Activated CD8-positive, alpha-beta memory T cell treated with anti-CD3 and anti-CD28 coated beads for 4 hours (primary cell): ENCODE data around the gene LRBA.
"Not testable (repeated sequence)": the region's sequence is repeated elsewhere in the genome, so short reads cannot be mapped to it uniquely, and the experiment has no call there.

Source experiments
- DNase-seq, 2 donors: peaks; one replicate each; pipeline ENCODE4 v3.0.0-alpha.2; 2020; ENCODE audit warnings: low read depth in 2 of 2

The LRBA gene

GRCh38 chr4:150974750-150975149, 40.3 kb downstream of the LRBA start:
- no peak for DNase-seq

DNA sequence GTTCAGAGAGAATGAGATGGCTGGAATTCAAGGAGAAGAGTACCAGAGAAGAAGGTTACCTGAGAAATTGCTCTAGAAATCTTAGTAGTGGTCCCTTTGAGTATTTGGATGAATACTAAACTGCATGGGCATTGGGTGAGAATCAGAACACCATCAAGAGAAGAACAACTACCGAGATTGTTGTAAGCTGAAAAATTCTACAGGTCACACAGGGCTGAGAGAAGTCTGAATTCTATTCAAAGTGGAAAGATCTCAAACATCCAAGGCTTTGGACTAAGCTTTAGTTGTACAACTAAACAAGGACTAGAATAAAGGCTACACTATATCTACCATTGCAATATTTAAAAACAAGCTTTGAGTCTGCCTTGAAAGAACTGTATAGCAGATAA, 40.8 kb downstream of the LRBA start:
- no peak for DNase-seq

DNA sequence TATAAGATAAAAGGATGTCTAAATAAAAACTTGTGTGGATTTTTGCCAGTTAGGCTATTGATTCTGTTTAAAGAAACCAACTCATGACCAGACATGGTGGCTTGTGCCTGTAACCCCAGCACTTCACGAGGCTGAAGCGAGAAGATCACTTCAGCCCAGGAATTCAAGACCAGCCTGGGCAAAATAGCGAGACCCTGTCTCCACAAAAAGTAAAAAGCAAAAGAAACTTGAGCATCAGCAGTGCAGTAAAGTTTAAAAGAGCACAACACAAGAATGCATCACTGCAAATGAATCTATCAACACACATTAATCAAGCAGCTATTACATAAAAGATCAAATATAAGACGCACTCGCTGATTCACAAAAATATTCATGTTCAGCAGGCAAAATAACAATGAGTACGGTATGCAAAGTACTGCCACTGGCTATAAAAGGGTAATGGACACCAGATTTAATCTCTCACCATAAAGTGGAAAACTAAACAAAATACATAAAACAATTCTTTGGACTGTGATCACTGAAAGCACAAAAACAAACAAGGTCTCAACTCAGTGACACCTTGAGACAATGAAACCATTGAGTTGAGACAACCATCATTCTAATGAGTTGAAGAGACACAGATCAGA, 41.3 kb downstream of the LRBA start:
- no peak for DNase-seq

GRCh38 chr4:150972592-150972991, 42.5 kb downstream of the LRBA start:
- no peak for DNase-seq

DNA sequence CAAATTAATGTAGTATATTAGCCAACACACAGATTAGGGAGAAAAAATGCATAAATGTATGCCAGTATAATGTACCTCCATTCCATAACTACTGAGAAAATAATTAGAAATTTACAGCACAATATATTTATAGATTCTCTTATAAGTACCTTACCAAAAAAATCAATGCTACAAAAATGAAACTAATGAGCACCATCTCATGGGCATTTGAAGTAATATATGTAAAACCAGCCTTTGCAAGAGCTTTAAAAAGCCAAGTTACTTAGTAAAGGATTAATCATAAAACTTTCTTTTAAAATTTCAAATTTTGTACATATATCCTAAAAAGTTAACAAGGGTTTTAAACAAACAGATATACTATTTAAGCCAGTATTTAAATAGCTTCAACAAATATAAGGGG, 43.2 kb downstream of the LRBA start:
- DNase-seq: no peak

- DNase-seq: no peak
These were observed 44.4 kb downstream of the LRBA start for GRCh38 chr4:150970685-150971151.

DNA sequence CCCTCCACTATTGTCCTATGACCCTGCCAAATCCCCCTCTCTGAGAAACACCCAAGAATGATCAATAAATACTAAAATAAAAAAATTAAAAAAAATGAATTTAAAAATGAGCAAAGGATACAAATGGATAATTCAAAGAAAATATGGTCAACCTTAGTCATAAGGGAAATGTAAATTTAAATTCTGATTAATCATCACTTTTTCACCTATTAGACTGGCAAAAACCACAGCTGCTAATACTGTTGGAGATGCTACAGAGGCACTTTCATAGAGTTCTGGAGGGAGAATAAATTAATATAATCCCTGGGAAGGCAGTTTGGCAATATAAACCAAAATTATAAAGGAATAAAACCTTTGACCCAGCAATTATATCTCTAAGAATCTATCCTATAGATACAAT, 50.3 kb downstream of the LRBA start:
- DNase-seq: no peak

- not testable (repeated sequence) for DNase-seq
These were observed 51.3 kb downstream of the LRBA start for GRCh38 chr4:150963602-150964345.

DNA sequence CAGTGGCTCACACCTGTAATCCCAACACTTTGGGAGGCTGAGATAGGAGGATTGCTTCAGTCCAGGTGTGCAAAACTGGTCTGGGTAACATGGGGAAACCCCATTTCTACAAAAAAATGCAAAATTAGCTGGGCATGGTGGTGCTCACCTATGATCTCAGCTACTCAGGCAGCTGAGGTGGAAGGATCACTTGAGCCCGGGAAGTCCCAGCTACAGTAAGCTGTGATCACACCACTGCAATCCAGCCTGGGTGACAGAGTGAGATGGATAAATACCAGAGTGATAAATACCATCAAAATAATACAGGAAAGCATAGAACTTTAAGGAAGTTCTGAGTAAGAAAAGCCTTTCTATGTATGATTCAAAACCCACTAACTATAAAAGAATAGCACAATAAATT, 52.8 kb downstream of the LRBA start:
- DNase-seq: no peak

- DNase-seq: no peak
These were observed 53.5 kb downstream of the LRBA start for GRCh38 chr4:150961566-150961965.

DNA sequence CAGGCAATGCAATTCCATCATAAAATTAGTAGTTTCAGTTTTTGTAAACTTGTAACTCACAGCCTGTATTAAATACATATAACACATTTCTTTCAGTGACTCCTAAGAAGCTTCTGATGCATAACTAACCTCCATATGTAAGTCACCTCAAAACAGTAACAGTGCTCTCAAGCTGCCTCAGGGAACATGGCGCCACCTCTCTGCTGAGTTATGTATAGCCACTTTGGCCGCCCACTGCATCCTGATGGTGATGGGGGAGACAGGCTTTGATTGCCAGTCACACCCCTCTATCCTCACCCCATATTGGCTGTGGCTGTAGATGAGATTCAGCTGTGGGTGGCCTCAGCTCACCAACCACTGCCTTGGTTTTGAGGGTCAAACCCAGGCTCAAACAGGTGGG, 54.3 kb downstream of the LRBA start:
- no peak for DNase-seq

DNA sequence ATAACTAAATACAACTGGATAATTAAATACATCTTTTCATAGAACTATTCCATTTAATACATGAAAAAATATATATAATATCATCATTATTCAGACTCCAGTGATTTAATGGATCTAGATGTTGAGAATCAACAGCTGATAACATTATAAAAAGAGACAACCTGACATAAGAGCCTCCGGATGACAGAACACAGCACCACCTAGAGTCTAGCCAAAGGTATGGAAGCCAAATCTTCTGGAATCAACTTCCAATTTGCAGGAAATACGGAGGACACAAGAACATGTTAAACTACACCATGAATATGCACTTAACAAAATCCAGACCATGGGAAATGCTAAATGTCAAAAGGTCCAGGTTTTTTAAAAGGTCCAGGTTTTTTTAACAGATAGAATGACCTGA, 55.0 kb downstream of the LRBA start:
- no peak for DNase-seq

- not testable (repeated sequence) for DNase-seq
These were observed 57.1 kb downstream of the LRBA start for GRCh38 chr4:150957981-150958380.

DNA sequence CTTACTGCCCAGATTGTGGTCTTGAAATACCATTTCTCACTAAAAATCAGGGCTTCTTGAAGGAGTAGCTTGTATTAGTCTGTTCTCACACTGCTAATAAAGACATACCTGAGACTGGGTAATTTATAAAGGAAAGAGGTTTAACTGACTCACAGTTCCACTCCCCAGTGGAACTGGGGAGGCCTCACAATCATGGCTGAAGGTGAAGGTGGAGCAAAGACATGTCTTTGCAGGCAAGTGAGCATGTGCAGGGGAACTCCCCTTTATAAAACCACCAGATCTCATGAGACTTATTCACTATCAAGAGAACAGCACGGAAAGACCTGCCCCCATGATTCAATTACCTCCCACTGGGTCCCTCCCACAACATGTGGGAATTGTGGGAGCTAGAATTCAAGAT, 58.0 kb downstream of the LRBA start:
- DNase-seq: not testable (repeated sequence)

DNA sequence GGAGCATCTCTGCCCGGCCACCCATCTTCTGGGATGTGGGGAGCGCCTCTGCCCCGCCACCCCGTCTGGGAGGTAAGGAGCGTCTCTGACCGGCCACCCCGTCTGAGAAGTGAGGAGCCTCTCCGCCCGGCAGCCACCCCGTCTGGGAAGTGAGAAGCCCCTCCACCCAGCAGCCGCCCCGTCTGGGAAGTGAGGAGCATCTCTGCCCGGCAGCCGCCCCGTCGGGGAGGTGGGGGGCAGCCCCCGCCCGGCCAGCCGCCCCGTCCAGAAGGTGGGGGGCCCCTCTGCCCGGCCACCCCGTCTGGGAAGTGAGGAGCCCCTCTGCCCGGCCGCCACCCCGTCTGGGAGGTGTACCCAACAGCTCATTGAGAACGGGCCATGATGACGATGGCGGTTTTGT, 61.2 kb downstream of the LRBA start:
- not testable (repeated sequence) for DNase-seq

DNA sequence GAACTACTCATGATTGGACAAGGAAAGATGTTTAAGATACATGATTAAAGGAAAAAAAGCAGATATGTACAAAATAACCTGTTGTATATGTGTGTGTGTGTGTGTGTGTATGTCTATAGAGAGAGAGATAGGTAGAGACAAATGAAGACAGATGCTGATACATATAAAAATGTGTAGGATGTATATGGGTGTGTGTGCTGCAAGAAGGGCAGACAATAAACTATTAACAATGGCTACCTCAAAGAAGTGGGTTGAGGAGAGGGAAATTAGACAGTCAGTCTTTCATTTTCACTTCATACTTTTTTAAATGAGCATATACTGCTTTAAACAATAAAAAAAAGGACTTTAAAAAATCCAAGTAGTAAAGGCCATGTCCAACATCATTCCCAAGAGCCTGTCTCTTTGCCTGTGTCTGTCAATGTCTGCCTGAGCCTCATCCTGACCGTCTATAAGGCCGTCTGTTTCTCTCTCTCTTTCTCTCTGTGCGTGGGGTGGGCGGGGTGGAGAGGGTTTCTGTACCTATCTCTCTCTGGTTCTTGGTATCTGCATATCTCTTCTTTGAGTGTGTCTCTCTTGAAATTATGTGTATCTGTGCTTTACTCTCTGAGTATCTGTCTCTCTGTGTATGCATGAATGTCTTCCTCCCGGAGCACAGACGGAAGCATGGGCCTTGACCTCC, 62.8 kb downstream of the LRBA start:
- DNase-seq: no peak

GRCh38 chr4:150950657-150951288, 64.3 kb downstream of the LRBA start:
- DNase-seq: no peak

GRCh38 chr4:150949943-150950342, 65.1 kb downstream of the LRBA start:
- no peak for DNase-seq

GRCh38 chr4:150949342-150949741, 65.7 kb downstream of the LRBA start:
- no peak for DNase-seq

GRCh38 chr4:150948710-150949109, 66.4 kb downstream of the LRBA start:
- no peak for DNase-seq

DNA sequence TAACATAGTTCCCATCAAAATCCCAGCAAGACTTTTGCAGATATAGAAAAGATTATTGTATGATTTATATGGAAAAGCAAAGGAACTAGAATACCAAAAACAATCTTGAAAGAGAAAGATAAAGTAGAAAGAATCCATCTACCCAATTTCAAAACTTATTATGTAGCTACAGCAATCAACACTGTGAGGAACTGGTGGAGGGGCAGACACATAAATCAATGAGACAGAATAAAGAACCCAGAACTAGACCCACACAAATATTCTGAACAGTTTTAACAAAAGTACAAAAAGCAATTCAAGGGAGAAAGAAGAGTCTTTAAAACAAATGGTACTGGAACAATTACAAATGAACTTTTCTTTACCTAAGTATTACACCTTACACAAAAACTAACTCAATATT, 67.0 kb downstream of the LRBA start:
- no peak for DNase-seq

DNA sequence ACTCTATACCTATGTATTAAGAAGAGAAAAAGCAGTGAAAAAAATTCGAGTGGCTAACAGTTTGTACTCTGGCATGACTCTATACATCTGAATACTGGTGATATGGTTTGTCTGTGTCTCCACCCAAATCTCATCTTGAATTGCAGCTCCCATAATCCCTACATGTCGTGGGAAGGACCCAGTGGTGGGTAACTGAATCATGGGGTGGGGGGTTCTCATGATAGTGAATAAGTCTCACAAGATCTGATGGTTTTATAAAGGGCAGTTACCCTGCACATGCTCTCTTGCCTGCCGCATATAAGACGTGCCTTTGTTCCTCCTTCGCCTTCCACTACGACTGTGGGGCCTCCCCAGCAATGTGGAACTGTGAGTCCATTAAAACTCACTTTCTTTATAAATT, 70.4 kb downstream of the LRBA start:
- DNase-seq: no peak

- DNase-seq: no peak
These were observed 71.3 kb downstream of the LRBA start for GRCh38 chr4:150943818-150944217.
